Measurements from ENCODE around the gene TADA3.

TADA3 gene, protein sequence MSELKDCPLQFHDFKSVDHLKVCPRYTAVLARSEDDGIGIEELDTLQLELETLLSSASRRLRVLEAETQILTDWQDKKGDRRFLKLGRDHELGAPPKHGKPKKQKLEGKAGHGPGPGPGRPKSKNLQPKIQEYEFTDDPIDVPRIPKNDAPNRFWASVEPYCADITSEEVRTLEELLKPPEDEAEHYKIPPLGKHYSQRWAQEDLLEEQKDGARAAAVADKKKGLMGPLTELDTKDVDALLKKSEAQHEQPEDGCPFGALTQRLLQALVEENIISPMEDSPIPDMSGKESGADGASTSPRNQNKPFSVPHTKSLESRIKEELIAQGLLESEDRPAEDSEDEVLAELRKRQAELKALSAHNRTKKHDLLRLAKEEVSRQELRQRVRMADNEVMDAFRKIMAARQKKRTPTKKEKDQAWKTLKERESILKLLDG

GRCh38 chr3:9792405-9793160, at the start of gene TADA3, which contains the start of gene ARPC4:
Gene TADA3, minus strand, starts transcription at chr3:9792473. Its CDS starts 1,007 bp downstream, at chr3:9791466.
Gene ARPC4, plus strand, starts transcription at chr3:9793082. Its CDS starts 40 bp downstream, at chr3:9793122.
- DNase-seq (ENCODE audit: low spot score), result peak; percentile 95

GRCh38 chr3:9841015-9841414, 48.7 kb upstream of the TADA3 start:
- no peak for DNase-seq (ENCODE audit: low spot score)

- DNase-seq (ENCODE audit: low spot score), result no peak
Observed at GRCh38 chr3:9838856-9839255, 46.6 kb upstream of the TADA3 start.

DNA sequence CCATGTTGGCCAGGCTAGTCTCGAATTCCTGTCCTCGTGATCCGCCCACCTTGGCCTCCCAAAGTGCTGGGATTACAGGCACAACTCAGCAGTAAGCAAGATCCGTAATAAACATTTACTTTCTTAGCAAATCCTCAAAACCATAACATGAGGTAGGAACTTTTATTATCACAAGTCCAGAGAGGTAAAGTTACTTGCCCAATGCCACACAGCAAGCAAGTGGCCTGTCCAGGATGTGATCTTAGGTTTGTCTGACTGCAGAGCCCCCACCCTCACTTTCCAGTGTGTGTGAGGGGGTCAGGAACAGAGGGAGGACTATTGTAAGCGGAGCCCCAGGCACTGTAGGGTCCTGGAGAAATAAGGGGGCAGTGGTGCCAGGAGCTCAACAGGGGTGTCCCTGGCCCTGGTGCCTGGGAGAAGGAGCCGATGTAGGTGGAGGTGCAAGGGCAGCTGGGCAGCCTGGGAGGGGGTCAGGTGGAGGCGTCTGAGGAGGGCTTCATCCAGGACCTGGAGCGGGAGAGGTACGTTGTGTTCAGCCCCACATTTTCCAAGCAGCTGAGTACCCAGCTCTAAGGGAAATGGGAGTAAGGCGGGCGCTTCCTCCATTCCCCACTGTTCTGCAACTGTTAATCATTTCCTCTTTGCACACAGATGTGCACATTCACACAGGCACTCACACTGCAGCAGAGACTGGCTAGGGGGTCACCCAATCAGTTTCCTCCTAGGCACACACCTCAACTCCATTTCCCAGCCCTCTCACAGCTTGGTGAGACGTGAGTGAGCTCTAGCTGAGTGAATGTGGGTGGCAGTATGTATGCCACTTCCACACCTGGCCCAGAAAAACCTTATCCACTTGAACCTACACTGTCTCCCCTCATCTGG, 45.7 kb upstream of the TADA3 start:
- no peak for DNase-seq (ENCODE audit: low spot score)

- DNase-seq (ENCODE audit: low spot score), result no peak
Observed at GRCh38 chr3:9834520-9835380, 42.5 kb upstream of the TADA3 start.

DNA sequence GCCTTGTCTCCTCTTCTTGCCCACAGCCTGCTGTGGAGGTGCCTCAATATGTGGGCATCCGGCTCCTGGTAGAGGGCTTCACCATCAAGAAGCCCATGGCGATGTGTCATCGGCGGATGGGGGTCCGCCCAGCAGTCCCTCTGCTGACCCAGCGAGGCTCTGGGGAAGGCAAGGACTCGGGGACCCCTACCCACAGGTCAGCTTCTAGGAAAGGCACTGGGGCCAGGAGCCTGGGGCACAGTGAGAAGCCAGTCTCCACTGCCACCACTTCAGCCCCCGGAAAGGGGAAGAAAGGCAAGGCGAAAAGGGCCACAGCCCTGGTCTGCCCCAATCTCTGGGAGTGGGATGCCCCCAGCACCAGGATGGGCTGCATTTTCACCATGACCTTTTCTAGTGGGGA, 40.8 kb upstream of the TADA3 start:
- no peak for DNase-seq (ENCODE audit: low spot score)

DNA sequence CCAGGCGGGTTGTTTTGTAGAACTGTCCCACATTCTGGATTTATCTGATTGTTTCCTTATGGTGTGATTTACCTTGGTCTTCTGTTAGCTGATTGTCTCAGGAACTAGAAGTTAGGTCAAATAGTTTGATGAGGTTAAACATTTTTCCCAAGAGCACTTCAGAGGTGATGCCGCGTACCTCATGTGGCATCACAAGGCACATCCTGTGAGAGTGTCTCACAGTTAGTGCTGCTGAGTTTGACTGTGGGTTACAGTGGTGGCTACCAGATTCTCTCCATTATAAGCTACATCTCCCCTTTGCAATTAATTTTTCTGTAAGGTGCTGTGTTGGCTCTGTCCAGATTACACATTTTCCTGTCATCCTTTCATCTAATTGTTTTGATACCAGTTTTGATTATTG, 39.0 kb upstream of the TADA3 start:
- no peak for DNase-seq (ENCODE audit: low spot score)

DNA sequence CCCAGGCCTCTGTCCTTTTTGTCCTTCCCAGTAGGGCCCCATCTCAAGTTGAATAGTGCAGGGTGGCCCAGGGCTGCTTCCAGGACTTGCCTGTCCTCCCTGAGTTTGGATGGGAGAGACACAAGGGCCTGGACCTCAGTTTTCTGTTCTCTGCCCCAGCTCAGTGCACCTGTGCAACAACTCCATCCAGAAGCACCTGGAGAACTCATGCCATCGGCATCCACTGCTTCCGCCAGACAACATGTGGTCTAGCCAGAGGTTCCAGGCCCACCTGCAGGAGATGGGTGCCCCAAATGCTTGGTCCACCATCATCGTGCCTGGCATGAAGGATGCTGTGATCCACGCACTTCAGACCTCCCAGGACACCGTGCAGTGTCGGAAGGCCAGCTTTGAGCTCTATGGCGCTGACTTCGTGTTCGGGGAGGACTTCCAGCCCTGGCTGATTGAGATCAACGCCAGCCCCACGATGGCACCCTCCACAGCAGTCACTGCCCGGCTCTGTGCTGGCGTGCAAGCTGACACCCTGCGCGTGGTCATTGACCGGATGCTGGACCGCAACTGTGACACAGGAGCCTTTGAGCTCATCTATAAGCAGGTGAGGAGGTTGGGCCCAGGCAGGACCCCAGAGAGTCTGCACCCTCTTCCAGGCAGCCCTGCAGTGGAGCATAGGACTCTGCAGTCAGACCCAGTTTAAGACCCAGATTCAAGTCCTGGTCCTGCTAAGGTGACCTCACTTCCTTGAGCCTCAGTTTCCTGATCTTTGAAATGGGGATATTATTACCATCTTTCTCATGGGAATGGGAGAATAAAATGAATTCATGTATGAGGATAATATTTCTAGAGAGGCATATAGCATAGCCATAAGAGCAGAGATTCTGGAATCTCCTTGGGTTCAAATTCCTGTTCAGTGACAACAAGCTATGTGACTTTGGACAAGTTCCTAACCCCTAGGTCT, 36.8 kb upstream of the TADA3 start:
- DNase-seq (ENCODE audit: low spot score), result no peak

- DNase-seq (ENCODE audit: low spot score), result no peak
Observed at GRCh38 chr3:9826815-9827573, 34.7 kb upstream of the TADA3 start.

- DNase-seq (ENCODE audit: low spot score), result no peak
Observed at GRCh38 chr3:9825451-9826040, 33.3 kb upstream of the TADA3 start.

DNA sequence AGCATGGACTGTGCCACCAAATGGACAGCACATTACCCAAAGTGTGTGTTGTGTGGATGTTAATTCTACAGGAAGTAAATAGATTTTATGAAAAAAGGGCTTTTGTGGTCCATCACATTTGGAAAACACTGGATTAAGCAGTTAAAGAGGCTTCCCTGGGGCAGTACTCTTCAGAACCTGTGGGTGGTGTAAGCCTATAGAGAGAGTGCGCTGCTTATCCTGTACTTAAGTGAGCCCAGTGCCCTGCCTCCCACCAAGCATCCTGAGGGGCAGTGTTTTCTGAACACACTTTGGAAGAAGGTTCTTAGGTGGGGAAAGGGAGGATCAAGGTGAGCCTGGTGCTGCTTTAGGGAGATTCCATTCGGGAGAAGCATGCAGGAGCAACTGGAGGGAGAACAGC, 28.7 kb upstream of the TADA3 start:
- no peak for DNase-seq (ENCODE audit: low spot score)

GRCh38 chr3:9820543-9820942, 28.3 kb upstream of the TADA3 start:
- no peak for DNase-seq (ENCODE audit: low spot score)

DNA sequence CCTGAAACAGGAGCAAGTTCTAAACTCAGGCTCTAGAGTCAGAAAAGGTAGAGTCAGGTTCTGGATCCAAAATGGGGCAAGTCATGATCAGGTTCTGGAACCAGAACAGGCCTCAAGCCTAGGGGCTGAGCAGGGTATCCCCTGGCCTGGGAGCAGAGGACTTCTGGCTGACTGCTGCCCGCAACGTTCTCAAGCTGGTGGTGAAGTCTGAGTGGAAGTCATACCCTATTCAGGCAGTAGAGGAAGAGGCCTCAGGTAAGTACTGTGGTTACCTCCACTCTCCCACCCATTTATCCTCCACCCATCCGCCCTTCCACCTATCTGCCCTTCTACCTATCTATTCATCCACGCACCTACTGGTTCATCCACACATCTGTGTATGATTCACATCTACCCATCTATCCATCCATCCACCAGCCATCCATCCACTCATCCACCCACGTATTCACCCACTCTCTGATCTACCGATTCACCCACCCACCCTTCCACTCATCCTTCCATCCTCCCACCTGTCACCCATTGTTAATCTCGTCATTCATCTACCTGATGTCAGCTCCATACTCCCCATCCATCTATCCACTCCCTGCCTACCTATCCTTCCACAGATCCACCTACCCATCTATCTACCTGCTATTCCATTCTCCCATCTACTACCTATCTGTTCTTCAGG, 26.5 kb upstream of the TADA3 start:
- DNase-seq (ENCODE audit: low spot score), result no peak

DNA sequence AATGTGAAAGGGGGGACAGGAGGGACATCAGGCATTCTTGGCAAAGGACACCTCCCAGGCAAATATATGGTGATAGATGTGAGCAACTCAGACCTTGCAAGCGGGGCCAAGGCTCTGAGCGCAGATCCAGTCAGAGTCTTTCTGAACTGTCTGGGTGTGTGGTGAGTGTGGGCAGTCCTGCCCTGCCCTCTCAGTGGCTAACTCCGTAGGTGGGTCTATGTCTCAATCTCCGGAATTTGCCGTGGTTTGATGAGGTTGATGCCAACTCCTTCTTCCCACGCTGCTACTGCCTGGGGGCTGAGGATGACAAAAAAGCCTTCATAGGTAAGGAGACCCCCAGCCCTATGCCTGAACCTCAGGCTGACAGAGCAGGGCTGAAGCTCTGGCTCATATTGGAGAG, 25.2 kb upstream of the TADA3 start:
- no peak for DNase-seq (ENCODE audit: low spot score)

DNA sequence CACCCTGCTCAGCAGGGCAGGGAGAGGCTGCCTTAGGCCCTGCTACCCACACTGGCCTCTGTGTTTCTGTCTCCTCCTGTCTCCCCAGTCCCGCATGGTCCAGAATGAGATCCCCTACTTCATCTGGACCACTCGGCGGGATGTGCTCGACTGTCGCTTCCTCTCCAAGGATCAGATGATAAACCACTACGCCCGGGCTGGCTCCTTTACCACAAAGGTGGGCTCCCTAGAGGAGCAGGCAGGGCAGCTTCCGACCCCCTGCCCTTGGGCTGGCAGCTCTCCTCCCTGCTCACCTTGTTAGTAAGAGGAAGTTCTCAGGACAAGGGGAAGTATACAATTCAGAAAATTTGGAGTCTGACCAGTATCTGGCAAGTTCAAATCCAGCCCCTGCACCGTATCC, 23.7 kb upstream of the TADA3 start:
- DNase-seq (ENCODE audit: low spot score), result no peak

DNA sequence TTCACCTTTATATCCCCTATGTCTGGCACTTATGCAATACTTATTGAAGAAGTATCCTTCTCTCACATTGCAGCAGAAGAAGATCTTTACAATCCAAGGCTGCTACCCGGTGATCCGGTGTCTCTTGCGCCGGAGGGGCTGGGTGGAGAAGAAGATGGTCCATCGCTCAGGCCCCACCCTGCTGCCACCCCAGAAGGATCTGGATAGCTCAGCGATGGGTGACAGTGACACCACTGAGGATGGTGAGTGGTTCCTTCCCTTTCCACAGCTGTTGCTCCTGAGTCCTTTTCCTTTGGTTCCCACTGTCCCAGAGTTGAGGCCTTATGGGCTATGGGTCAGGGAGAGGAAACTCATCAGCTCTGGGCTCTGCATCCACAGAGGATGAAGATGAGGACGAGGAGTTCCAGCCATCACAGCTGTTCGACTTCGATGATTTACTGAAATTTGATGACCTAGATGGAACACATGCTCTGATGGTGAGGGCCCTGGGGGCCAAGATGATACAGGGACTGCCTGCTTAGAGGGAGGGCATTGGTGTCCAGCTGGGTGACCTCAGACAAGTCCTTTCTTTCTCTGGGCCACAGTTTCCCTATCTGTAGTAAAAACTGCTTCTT, 20.7 kb upstream of the TADA3 start:
- DNase-seq (ENCODE audit: low spot score), result no peak

GRCh38 chr3:9810846-9811245, 18.6 kb upstream of the TADA3 start:
- no peak for DNase-seq (ENCODE audit: low spot score)

DNA sequence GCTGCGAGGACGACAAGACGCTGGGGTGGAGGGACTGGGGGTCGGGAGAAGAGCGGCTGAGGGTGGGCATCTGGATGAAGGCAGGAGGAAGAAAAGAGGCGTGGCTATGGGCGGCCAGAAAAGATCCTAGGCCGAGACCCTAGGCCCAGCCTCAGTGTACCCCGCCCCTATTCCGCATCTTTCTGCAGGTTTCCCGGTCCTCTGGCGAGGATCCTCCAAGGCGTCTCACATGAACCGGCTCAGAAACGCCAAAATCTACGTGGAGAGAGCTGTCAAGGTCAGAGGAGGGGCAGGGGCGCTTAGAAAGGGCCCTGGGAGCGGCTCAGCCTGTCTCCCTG, 18.1 kb upstream of the TADA3 start:
- DNase-seq (ENCODE audit: low spot score), result no peak
